Cardiac muscle cell (in vitro differentiated cells and primary cell): Measurements from ENCODE around the gene OPRM1. TPM values are rescaled to one million over a fixed set of nuclear protein-coding genes. Genes with fewer than 3 reads are reported as not detected.
A peak's percentile ranks its signal among the peaks of the same experiment; 100 is the strongest.
"Not testable (repeated sequence)": the region's sequence is repeated elsewhere in the genome, so short reads cannot be mapped to it uniquely, and the experiment has no call there.

Source experiments
- DNase-seq, 2 donors: peaks; one replicate each; pipeline versions ENCODE4 v3.0.0 to v3.0.0-alpha.2; 2010 to 2017; ENCODE audit warnings: low read depth in 1 of 2, low spot score in 1 of 2
- H3K27ac ChIP-seq: fragments of 200-600 bp; sonication (generic); 2 replicates; pipeline ENCODE4 v1.5.1; 2016
- H3K27me3 ChIP-seq: fragments of 200-600 bp; sonication (generic); 2 replicates; pipeline ENCODE4 v1.6.0; 2016; ENCODE audit warnings: control low read depth
- H3K36me3 ChIP-seq: fragments of 200-600 bp; sonication (generic); 2 replicates; pipeline ENCODE4 v1.5.1; 2016; ENCODE audit warnings: control low read depth
- H3K4me1 ChIP-seq: fragments of 200-600 bp; sonication (generic); 2 replicates; pipeline ENCODE4 v1.8.1; 2017; ENCODE audit warnings: low read depth, mild to moderate bottlenecking, mixed run types
- H3K4me3 ChIP-seq: fragments of 200-600 bp; sonication (generic); 2 replicates; pipeline ENCODE4 v1.5.1; 2016; ENCODE audit warnings: mild to moderate bottlenecking
- H3K9me3 ChIP-seq: fragments of 200-600 bp; sonication (generic); 2 replicates; pipeline ENCODE4 v1.5.1; 2017; ENCODE audit warnings: low read depth, mild to moderate bottlenecking, control low read depth
- CTCF ChIP-seq: IDR thresholded peaks from 2 replicates; pipeline ENCODE4 v1.5.1; 2012; ENCODE audit warnings: low read depth, mild to moderate bottlenecking, low read length
- polyA plus RNA-seq: library from polyadenylated mRNA; unstranded; fragments of >200 nt; fragmentation: Nextera tagmentation; extraction: Ambion mirVana; gene quantifications from 2 replicates; pipeline ENCODE4 v1.2.1, GENCODE V29; 2016
- total RNA-seq: library from RNA; depleted of rRNA; stranded (reverse); fragments of >200 nt; gene quantifications from 2 replicates; pipeline ENCODE4 v1.2.3, GENCODE V29; 2016

OPRM1 gene
- total and polyA plus RNA-seq, 2 experiments from 2014 or later: not detected

DNA sequence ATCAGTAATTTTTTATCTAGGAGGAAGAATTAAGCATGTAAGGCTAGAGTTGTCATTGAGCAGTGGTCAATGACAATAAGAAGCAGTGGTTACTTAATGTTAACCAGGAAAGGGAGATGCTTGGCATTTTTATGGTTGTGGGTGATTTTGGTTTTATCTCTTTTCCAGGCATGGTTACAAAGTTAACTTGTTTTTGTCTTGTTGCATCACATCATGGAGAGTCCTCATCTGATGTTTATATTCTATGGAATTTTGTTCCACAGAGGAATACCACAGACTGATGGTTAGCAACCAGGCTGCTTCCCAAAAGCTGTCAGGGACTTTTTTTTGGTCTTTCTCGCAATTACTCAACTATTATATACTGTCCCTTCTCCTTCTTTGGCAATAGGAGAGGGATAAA is 32.7 kb downstream of the OPRM1 start:
- Histone ChIP-seq H3K4me3 (no peak overlapping the region), H3K27ac (no peak overlapping the region), H3K4me1 (no peaks in the 10 kb centered on the region), H3K36me3 (no peaks in the 10 kb centered on the region), H3K27me3 (no peaks in the 10 kb centered on the region), H3K9me3 (no peaks in the 10 kb centered on the region)
- no peak for DNase-seq
- no peak for TF ChIP-seq CTCF

- not testable (repeated sequence) for H3K27ac ChIP-seq, H3K36me3 ChIP-seq, H3K4me1 ChIP-seq, H3K9me3 ChIP-seq, DNase-seq, H3K4me3 ChIP-seq, H3K27me3 ChIP-seq
Measured at GRCh38 chr6:154078596-154078995, 39.6 kb downstream of the OPRM1 start.

GRCh38 chr6:154080461-154081189 is 41.6 kb downstream of the OPRM1 start:
- Histone ChIP-seq H3K4me3 (no peak overlapping the region), H3K4me1 (no peaks in the 10 kb centered on the region), H3K27ac (no peak overlapping the region), H3K36me3 (no peaks in the 10 kb centered on the region), H3K27me3 (no peaks in the 10 kb centered on the region), H3K9me3 (no peaks in the 10 kb centered on the region)
- DNase-seq: peak in 1 of 2 donors; percentile 1
- TF ChIP-seq CTCF: no peak

GRCh38 chr6:154086510-154086909 is 47.5 kb downstream of the OPRM1 start:
- Histone ChIP-seq H3K27me3 (no peaks in the 10 kb centered on the region), H3K9me3 (no peaks in the 10 kb centered on the region), H3K4me1 (no peaks in the 10 kb centered on the region), H3K4me3 (no peak overlapping the region), H3K27ac (no peak overlapping the region), H3K36me3 (no peaks in the 10 kb centered on the region)
- no peak for DNase-seq
- no peak for TF ChIP-seq CTCF

DNA sequence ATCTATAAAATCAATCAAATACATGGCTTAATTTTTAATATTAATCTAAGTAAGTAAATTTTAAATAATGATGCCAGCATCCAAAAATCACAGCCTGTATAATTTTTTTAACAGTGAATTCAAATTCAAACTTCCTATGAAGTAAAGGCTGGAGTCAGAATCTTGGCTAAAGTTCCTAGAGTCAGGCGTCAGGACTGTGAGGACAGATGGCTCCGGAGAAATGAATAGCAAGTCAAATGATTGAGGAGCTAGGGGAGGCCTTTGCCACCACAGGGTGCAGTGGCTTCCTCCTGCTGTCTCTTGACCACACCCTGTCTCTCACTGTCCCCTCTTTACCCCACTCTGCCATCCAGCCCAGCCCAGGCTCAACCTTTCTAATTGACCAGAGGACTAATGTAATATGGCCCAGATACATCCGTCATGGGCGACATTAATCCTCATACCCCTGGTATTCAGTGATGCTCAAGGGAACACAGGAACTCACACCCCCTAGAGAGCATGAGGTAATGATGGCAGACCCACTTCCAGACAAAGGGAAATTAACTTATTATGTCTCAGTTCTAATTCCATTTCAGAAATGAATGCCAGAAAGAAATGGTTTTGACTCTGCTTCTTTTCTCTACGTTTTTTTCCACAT is 53.4 kb downstream of the OPRM1 start:
- Histone ChIP-seq H3K9me3 (no peaks in the 10 kb centered on the region), H3K27me3 (no peaks in the 10 kb centered on the region), H3K36me3 (no peaks in the 10 kb centered on the region), H3K4me1 (no peaks in the 10 kb centered on the region), H3K4me3 (no peak overlapping the region), H3K27ac (no peak overlapping the region)
- DNase-seq: no peak
- TF ChIP-seq CTCF: no peak
